HEK293 (cell line): ENCODE data around the gene SLC16A13.
"Not testable (repeated sequence)": the region's sequence is repeated elsewhere in the genome, so short reads cannot be mapped to it uniquely, and the experiment has no call there.

ENCODE experiments used
- HOXC10 ChIP-seq: sonication (generic); formaldehyde crosslinking; IDR thresholded peaks from 2 replicates; pipeline ENCODE4 v1.8.1; 2023; ENCODE audit warnings: mild to moderate bottlenecking, missing genetic modification reagents
- OSR2 ChIP-seq: fragments of 450-650 bp; formaldehyde crosslinking; IDR thresholded peaks from 2 replicates; pipeline ENCODE4 v1.5.1; 2016; ENCODE audit warnings: missing biosample characterization, missing genetic modification characterization
- SP7 ChIP-seq: fragments of 450-650 bp; formaldehyde crosslinking; IDR thresholded peaks from 2 replicates; pipeline ENCODE4 v1.5.1; 2016; ENCODE audit warnings: missing biosample characterization, missing genetic modification characterization
- ZNF23 ChIP-seq: fragments of 450-650 bp; formaldehyde crosslinking; IDR thresholded peaks from 2 replicates; pipeline ENCODE4 v1.5.1; 2016; ENCODE audit warnings: missing biosample characterization, missing genetic modification characterization, borderline replicate concordance
- ZNF311 ChIP-seq: fragments of 450-650 bp; formaldehyde crosslinking; IDR thresholded peaks from 2 replicates; pipeline ENCODE4 v1.5.1; 2017; ENCODE audit warnings: missing biosample characterization, missing genetic modification characterization, borderline replicate concordance
- ZNF423 ChIP-seq: fragments of 450-650 bp; formaldehyde crosslinking; IDR thresholded peaks from 2 replicates; pipeline ENCODE4 v1.5.1; 2016; ENCODE audit warnings: missing biosample characterization, missing genetic modification characterization
- TF ChIP-seq, protein P1 (sequence below): sonication (generic); formaldehyde crosslinking; IDR thresholded peaks from 2 replicates; pipeline ENCODE4 v1.8.1; 2022; ENCODE audit warnings: mild to moderate bottlenecking, moderate library complexity, missing genetic modification reagents
- TF ChIP-seq, protein P2 (sequence below): fragments of 450-650 bp; formaldehyde crosslinking; IDR thresholded peaks from 2 replicates; pipeline ENCODE4 v1.5.1; 2016; ENCODE audit warnings: missing biosample characterization, missing genetic modification characterization
- TF ChIP-seq, protein P3 (sequence below): fragments of 450-650 bp; formaldehyde crosslinking; IDR thresholded peaks from 2 replicates; pipeline ENCODE4 v1.5.1; 2016; ENCODE audit warnings: missing biosample characterization, missing genetic modification characterization

DNA sequence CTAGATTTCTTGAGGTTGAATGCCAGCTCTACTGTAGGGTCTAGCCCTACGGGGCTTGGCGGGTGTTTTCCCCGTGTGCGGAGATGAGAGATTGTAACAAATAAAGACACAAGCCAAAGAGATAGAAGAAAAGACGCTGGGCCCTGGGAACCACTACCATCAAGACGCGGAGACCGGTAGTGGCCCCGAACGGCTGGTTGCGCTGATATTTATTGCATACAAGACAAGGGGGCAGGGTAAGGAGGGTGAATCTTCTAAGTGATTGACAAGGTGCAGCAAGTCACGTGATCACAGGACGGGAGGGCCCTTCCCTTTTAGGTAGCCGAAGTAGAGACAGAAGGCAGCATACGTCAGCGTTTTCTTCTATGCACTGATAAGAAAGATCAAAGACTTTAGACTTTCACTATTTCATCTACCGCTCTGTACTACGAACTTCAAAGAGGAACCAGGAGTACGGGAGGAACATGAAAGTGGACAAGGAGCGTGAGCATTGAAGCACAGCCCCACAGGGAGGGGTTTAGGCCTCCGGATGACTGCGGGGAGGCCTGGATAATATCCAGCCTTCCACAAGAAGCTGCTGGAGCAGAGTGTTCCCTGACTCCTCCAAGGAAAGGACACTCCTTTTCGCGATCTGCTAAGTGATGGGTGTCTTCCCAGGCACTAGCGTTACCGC lies 11.0 kb downstream of the SLC16A13 start:
- TF ChIP-seq, protein P1, sequence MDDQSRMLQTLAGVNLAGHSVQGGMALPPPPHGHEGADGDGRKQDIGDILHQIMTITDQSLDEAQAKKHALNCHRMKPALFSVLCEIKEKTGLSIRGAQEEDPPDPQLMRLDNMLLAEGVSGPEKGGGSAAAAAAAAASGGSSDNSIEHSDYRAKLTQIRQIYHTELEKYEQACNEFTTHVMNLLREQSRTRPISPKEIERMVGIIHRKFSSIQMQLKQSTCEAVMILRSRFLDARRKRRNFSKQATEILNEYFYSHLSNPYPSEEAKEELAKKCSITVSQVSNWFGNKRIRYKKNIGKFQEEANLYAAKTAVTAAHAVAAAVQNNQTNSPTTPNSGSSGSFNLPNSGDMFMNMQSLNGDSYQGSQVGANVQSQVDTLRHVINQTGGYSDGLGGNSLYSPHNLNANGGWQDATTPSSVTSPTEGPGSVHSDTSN (CRISPR knock-in tag): not testable (repeated sequence)
- TF ChIP-seq, protein P2, sequence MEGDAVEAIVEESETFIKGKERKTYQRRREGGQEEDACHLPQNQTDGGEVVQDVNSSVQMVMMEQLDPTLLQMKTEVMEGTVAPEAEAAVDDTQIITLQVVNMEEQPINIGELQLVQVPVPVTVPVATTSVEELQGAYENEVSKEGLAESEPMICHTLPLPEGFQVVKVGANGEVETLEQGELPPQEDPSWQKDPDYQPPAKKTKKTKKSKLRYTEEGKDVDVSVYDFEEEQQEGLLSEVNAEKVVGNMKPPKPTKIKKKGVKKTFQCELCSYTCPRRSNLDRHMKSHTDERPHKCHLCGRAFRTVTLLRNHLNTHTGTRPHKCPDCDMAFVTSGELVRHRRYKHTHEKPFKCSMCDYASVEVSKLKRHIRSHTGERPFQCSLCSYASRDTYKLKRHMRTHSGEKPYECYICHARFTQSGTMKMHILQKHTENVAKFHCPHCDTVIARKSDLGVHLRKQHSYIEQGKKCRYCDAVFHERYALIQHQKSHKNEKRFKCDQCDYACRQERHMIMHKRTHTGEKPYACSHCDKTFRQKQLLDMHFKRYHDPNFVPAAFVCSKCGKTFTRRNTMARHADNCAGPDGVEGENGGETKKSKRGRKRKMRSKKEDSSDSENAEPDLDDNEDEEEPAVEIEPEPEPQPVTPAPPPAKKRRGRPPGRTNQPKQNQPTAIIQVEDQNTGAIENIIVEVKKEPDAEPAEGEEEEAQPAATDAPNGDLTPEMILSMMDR (tag by site-specific recombination): not testable (repeated sequence)
- not testable (repeated sequence) for TF ChIP-seq ZNF23 (tag by site-specific recombination); ZNF423; SP7 (tag by site-specific recombination); ZNF311; HOXC10 (CRISPR knock-in tag)
- TF ChIP-seq OSR2 (tag by site-specific recombination): peak; percentile 80
- TF ChIP-seq, protein P3, sequence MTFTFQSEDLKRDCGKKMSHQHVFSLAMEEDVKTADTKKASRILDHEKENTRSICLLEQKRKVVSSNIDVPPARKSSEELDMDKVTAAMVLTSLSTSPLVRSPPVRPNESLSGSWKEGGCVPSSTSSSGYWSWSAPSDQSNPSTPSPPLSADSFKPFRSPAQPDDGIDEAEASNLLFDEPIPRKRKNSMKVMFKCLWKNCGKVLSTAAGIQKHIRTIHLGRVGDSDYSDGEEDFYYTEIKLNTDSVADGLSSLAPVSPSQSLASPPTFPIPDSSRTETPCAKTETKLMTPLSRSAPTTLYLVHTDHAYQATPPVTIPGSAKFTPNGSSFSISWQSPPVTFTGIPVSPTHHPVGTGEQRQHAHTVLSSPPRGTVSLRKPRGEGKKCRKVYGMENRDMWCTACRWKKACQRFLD: not testable (repeated sequence)
